GM18520 (cell line): ENCODE measurements around the gene VRK3.

Experiments used
- ATAC-seq: cut with Tn5 transposase; IDR thresholded peaks from one replicate; pipeline ENCODE4 v1.9.1; 2021; ENCODE audit not compliant: unreplicated experiment

Gene VRK3

DNA sequence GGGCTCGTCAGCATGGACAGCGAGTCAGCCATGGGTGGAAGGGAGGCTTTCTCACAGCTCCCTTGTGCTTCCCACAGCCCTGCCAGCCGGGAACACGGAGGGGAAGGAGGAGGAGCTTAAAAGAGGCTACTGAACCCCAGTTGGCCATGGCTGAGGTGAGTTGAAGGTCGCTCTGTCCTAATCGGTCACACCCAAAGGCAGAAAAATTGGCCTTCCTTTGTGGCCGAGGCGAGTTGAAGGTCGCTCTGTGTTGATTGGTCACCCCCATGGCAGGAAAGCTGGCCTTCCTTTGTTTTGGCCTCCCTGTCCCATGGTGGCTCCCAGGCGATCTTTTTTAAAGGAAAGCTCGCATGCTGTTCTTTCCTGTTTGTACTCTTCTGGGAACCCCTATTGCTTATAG, 5.8 kb upstream of the VRK3 start:
- no peak for ATAC-seq

DNA sequence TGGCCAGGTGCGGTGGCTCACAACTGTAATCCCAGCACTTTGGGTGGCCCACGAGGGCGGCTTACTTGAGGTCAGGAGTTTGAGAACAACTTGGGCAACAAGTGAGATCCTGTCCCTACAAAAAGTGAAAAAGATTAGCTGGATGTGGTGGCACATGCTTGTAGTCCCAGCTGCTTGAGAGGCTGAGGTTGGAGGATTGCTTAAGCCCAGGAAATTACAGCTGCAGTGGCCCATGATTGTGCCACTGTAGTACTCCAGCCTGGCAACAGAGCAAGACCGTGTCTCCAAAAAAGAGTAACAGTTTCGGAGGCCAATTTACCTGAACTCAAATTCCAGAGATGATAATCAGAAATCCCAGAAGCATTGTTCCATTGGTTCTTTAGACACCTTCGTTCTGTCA, 5.1 kb upstream of the VRK3 start:
- ATAC-seq: no peak

DNA sequence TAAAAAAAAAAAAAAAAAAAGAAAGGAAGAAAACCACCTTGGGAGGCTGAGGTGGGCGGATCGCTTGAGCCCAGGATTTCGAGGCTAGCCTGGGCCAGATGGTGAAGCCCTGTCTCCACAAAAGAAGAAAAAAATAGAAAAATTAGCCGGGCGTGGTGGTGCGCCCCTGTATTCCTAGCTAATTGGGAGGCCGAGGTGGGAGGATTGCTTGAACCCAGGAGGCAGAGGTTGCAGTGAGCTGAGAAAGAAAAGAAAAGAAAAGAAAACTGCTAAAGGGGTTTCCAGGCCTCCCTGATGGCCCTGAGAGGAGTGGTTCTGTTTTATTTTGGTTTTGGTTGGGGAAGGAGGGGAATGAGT, 1.4 kb upstream of the VRK3 start:
- no peak for ATAC-seq

GRCh38 chr19:50025794-50026549, 800 bp upstream of the VRK3 start, which contains the start of gene ZNF473:
Gene ZNF473 (plus strand): TSS chr19:50026005. CDS start chr19:50031083, 5,078 bp downstream.
- ATAC-seq: peak; percentile 53

DNA sequence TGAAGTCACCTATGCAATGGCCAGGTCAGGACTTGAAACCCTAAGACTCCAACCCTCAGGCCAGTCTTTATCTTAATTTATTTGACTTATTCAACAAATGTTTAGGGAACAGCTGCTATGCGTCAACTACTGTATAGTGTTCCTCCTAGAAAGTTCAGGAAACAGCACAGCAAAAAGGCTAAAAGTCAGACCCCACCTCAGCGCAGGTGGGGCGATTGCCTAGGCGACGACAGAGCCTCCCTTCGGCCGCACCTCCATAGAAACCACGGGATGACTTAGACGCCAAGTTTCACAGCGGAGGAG, 502 bp downstream of the VRK3 start:
- no peak for ATAC-seq

GRCh38 chr19:50022823-50023222, 2.3 kb downstream of the VRK3 start:
- ATAC-seq: no peak

DNA sequence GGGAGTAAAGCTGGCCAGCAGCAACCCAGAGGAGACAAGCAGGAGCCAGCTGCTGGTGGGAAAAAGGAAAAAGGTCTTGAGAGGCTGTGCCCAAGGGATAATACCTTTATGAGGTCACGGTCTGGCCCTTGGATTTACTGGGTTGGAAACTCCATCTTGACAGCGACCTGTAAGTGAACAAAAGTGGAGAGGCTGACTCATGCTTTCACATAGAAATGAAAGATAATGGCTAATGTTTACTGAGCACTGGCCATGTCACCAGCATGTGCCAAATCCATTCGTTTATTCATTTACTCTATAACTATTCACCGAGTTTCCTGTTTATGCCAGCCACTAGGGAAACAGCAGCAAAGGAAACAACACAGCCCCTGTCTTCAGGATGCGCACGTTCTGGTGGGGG, 4.7 kb downstream of the VRK3 start:
- ATAC-seq: no peak

DNA sequence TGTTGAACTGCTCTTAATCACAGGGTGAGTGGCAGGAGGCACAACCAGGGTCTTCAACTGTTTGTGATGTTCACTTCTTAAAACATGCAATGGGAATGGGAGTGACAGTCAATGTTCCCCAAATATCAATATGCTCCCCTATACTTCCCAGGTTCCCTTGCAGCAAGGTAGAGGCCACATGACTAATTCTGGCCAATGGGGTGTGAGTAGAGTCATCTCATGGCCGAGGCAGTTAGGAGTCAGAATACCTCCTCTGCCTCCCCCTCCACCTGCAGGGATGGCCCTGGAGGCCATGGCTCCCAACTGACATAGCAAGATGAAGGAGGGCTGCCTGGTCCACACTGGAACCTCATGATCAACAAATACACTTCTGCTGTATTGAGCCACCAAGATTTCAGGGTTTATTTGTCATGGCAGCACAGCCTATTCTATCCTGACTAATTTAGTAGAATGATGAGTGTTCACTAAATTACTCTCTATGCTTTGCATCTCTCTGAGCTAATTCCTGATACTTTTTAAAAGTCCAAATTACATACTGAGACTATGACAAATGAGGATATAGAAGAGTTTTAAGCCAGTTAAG, 8.9 kb downstream of the VRK3 start:
- no peak for ATAC-seq

DNA sequence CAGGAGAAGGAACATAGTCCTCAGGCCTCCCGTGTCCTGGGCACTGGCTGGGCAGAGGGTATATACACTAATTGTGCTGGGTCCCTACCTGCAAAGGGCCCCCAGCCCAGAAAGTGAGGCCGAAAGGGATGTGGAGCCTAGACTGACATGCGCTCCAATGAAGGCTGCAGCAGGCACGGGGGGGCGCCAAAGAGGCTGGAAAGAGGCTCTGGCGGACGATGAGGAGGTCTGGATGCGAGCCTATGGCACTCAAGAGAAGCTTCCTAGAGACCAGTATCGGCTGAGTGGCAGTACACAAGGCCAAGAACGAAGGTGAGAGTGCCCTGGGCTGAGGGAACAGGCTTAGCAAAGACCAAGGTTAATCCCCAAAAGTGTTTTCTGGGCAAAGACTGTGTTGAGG, 16.6 kb downstream of the VRK3 start:
- no peak for ATAC-seq

GRCh38 chr19:50007947-50008346, 17.2 kb downstream of the VRK3 start:
- no peak for ATAC-seq

- ATAC-seq: no peak
These were observed 18.0 kb downstream of the VRK3 start for GRCh38 chr19:50007170-50007569.

DNA sequence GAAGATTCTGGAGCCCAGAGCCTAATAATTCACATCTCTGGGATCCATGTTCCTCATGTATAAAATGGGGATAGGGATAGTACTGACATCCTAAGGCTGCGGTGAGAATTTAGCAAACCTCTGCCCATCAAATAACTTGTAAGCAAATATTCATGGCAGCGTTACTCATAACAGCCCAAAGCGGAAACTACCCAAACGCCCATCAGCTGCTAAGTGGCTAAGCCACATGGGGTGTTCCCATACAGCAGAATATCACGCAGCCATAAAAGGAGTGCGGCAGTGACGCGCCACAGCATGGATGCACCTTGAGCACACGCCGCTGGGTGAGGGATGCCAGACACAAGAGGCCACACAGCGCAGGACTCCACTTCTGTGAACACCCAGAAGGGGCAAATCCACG, 19.7 kb downstream of the VRK3 start:
- ATAC-seq: no peak

GRCh38 chr19:50003810-50004419, 21.3 kb downstream of the VRK3 start:
- no peak for ATAC-seq

- no peak for ATAC-seq
These were observed 21.9 kb downstream of the VRK3 start for GRCh38 chr19:50003254-50003788.

DNA sequence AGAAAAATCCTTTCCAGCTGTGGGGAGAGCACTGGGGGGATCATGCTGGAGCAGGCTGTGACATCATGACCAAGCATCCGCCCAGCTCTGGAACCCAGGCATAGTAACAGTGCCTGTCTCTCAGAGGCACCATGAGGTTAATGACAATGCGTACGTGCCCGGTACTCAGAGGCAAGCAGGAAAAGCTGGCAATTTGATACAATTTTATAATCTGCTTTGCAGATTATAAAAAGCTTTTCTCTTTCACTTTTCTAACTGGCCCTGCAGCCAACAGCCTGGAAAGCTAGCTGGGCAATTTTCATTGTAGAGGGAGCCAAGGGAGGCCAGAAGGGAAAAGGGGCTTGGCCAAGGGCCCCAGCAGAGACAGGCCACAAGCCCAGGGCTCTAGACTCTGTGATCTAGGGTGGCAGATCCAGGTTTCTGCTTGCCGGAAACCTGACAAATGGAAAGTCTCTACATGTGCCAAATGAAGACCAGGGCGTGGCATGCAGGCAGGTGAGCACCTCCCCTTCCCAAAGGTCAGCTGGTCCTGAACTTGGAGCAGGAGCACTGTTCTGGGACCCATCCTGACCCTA, 22.7 kb downstream of the VRK3 start:
- ATAC-seq: no peak

DNA sequence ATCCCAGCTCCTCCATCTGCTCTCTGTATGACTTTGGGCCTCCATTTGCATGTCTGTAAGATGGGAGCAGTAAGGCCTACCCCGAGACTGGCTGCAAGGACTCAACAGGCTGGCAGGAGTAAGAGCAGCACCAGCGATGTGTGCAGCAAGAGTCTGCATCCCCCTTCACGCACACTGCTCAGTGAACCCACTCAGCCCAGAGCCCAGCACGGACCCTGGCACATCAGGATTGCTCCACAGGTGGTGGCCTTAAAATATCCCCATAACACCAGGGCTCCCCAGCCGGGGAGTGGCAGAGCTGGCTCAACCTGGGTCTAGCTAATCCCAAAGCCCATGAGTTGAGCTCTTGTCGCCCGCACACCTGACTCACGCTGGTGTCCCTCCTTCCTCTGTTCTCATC, 23.4 kb downstream of the VRK3 start:
- ATAC-seq: no peak

DNA sequence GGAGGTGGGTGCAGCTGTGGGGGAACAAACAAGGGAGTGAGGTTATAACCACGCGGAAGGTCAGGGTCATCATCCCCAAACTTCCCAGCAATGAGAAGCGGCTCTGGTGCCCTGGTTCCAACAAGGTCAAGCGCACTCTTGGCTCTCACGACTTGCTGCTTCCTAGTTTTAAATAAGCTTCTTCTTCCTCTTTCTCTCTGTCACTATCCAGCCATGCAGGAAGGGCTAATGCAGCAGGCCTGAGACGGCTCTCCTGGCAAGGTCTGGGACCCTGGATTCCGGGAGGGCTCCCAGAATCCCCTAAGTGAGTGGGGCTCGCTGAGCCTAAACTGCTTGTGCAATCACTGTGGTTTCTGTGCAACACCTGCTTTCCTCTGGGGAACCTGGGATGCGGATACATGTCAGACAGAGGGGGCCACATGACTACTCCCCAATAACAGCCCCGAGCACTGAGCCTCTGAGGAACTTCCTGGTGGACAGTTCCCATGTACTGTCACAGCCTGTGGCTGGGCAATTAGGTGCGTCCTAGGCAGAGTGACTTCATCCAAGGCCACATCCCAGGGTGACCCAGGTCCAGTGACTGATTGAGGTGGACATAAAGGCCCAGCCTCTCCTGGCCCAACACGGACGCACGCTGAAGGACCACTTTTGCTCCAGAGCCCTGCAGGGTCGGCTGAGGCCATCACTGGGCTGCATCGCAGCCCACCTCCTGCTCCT, 24.2 kb downstream of the VRK3 start:
- ATAC-seq: no peak

- no peak for ATAC-seq
These were observed 24.9 kb downstream of the VRK3 start for GRCh38 chr19:50000038-50000840.

- ATAC-seq: no peak
These were observed 25.7 kb downstream of the VRK3 start for GRCh38 chr19:49999371-50000010.

- ATAC-seq: no peak
These were observed 27.5 kb downstream of the VRK3 start for GRCh38 chr19:49997709-49998108.
